Stimulated activated CD8-positive, alpha-beta memory T cell treated with anti-CD3 and anti-CD28 coated beads, Interleukin-15, amount 100 ng/mL, for 48 hours (primary cell): ENCODE results near the gene SCAF8.

Experiments
- DNase-seq, 2 donors: peaks; one replicate each; pipeline ENCODE4 v3.0.0-alpha.2; 2020; ENCODE audit warnings: low read depth in 2 of 2

Gene SCAF8

GRCh38 chr6:154835307-154835706 is 102.1 kb downstream of the SCAF8 start:
- DNase-seq = no peak

GRCh38 chr6:154839546-154839945 is 106.3 kb downstream of the SCAF8 start:
- DNase-seq = no peak

- DNase-seq = no peak
These were observed 107.1 kb downstream of the SCAF8 start for GRCh38 chr6:154840363-154840762.

GRCh38 chr6:154841109-154841508 is 107.9 kb downstream of the SCAF8 start:
- DNase-seq = no peak

- no peak for DNase-seq
These were observed 109.6 kb downstream of the SCAF8 start for GRCh38 chr6:154842833-154843232.

GRCh38 chr6:154847318-154847717 is 114.1 kb downstream of the SCAF8 start:
- no peak for DNase-seq

GRCh38 chr6:154848580-154848979 is 115.4 kb downstream of the SCAF8 start:
- DNase-seq = no peak

GRCh38 chr6:154849475-154849874 is 116.3 kb downstream of the SCAF8 start:
- DNase-seq = no peak

GRCh38 chr6:154852687-154853086 is 119.5 kb downstream of the SCAF8 start:
- no peak for DNase-seq

- no peak for DNase-seq
These were observed 124.3 kb downstream of the SCAF8 start for GRCh38 chr6:154857529-154857928.

- DNase-seq = no peak
These were observed 128.6 kb downstream of the SCAF8 start for GRCh38 chr6:154861825-154862224.

GRCh38 chr6:154862536-154862935 is 129.3 kb downstream of the SCAF8 start:
- no peak for DNase-seq

- DNase-seq = no peak
These were observed 130.8 kb downstream of the SCAF8 start for GRCh38 chr6:154864066-154864430.

- DNase-seq = no peak
These were observed 132.1 kb downstream of the SCAF8 start for GRCh38 chr6:154865291-154865690.

GRCh38 chr6:154868143-154868594 is 135.0 kb downstream of the SCAF8 start:
- DNase-seq = no peak

GRCh38 chr6:154872542-154873114 is 139.4 kb downstream of the SCAF8 start:
- DNase-seq = no peak

- no peak for DNase-seq
These were observed 140.3 kb downstream of the SCAF8 start for GRCh38 chr6:154873546-154873945.

- no peak for DNase-seq
These were observed 141.8 kb downstream of the SCAF8 start for GRCh38 chr6:154874773-154875592.

GRCh38 chr6:154876486-154877280 is 143.5 kb downstream of the SCAF8 start:
- DNase-seq = no peak

- DNase-seq = no peak
These were observed 145.8 kb downstream of the SCAF8 start for GRCh38 chr6:154878871-154879491.

GRCh38 chr6:154882107-154882506 is 148.9 kb downstream of the SCAF8 start:
- no peak for DNase-seq
